Loucy (cell line): Measurements from ENCODE around the gene CLEC4D.
"Not testable (repeated sequence)": the region's sequence is repeated elsewhere in the genome, so short reads cannot be mapped to it uniquely, and the experiment has no call there.

Experiments used
- H2AFZ ChIP-seq: fragments of 200-600 bp; sonication (generic); 2 replicates; pipeline ENCODE4 v1.6.0; 2016; ENCODE audit warnings: antibody characterized with exemption, mild to moderate bottlenecking, low read length, moderate library complexity
- H3F3A ChIP-seq: fragments of 200-600 bp; 2 replicates; pipeline ENCODE4 v1.6.0; 2016; ENCODE audit warnings: antibody characterized with exemption, low read depth, mild to moderate bottlenecking
- H3K27me3 ChIP-seq: fragments of 200-600 bp; sonication (generic); 2 replicates; pipeline ENCODE4 v1.6.1; 2014; ENCODE audit warnings: low read length, mild to moderate bottlenecking; ENCODE audit not compliant: insufficient read depth, poor library complexity, severe bottlenecking
- H3K36me3 ChIP-seq: fragments of 200-600 bp; sonication (generic); 2 replicates; pipeline ENCODE4 v1.6.1; 2016; ENCODE audit warnings: low read length; ENCODE audit not compliant: insufficient read depth
- H3K4me1 ChIP-seq: fragments of 200-600 bp; sonication (generic); 2 replicates; pipeline ENCODE4 v1.5.1; 2014; ENCODE audit warnings: low read length, mild to moderate bottlenecking; ENCODE audit not compliant: insufficient read depth, poor library complexity, severe bottlenecking
- H3K4me2 ChIP-seq: fragments of 200-600 bp; sonication (generic); 2 replicates; pipeline ENCODE4 v1.6.0; 2014; ENCODE audit warnings: antibody characterized with exemption, low read length, low read depth, mild to moderate bottlenecking; ENCODE audit not compliant: poor library complexity, severe bottlenecking
- H3K4me3 ChIP-seq: fragments of 200-600 bp; sonication (generic); 2 replicates; pipeline ENCODE4 v1.5.1; 2014; ENCODE audit warnings: low read length, mild to moderate bottlenecking, mixed read lengths; ENCODE audit not compliant: poor library complexity, severe bottlenecking
- H3K79me2 ChIP-seq: fragments of 200-600 bp; sonication (generic); 2 replicates; pipeline ENCODE4 v1.6.1; 2014; ENCODE audit warnings: low read length; ENCODE audit not compliant: insufficient read depth
- H3K9ac ChIP-seq: fragments of 200-600 bp; sonication (generic); 2 replicates; pipeline ENCODE4 v1.6.0; 2014; ENCODE audit warnings: mild to moderate bottlenecking, low read depth, low read length, moderate library complexity; ENCODE audit not compliant: poor library complexity, severe bottlenecking
- H3K9me2 ChIP-seq: fragments of 200-600 bp; sonication (generic); replicated peaks from 2 replicates; pipeline ENCODE4 v1.6.1; 2016; ENCODE audit warnings: low read depth, low read length, mixed read lengths
- H3K9me3 ChIP-seq: fragments of 200-600 bp; sonication (generic); 2 replicates; pipeline ENCODE4 v1.6.1; 2014; ENCODE audit warnings: mild to moderate bottlenecking, antibody characterized with exemption, low read length, low read depth; ENCODE audit not compliant: insufficient read depth
- H4K20me1 ChIP-seq: fragments of 200-600 bp; sonication (generic); 2 replicates; pipeline ENCODE4 v1.6.0; 2014; ENCODE audit warnings: antibody characterized with exemption, low read length, mild to moderate bottlenecking; ENCODE audit not compliant: insufficient read depth, poor library complexity, severe bottlenecking
- CTCF ChIP-seq: fragments of 200-600 bp; sonication (generic); conservative IDR thresholded peaks from 2 replicates; pipeline ENCODE4 v1.5.1; 2014; ENCODE audit warnings: mild to moderate bottlenecking, antibody characterized with exemption, low read length
- EZH2phosphoT487 ChIP-seq: fragments of 200-600 bp; IDR thresholded peaks from 2 replicates; pipeline ENCODE4 v1.6.1; 2018; ENCODE audit warnings: antibody characterized with exemption, mild to moderate bottlenecking, moderate library complexity, borderline replicate concordance

Gene CLEC4D

GRCh38 chr12:8564656-8565055 lies 51.4 kb downstream of the CLEC4D start:
- no peak for TF ChIP-seq CTCF
- TF ChIP-seq EZH2phosphoT487 = no peak
- Histone ChIP-seq H3K4me1 (no peaks in the 10 kb centered on the region), H4K20me1 (no peaks in the 10 kb centered on the region), H3F3A (no peaks in the 10 kb centered on the region), H3K27me3 (no peaks in the 10 kb centered on the region), H3K9ac (no peak overlapping the region), H3K9me3 (no peaks in the 10 kb centered on the region), H3K79me2 (no peaks in the 10 kb centered on the region), H2AFZ (no peak overlapping the region), H3K9me2 (no peaks in the 10 kb centered on the region), H3K4me2 (no peak overlapping the region), H3K36me3 (no peaks in the 10 kb centered on the region), H3K4me3 (no peak overlapping the region)

DNA sequence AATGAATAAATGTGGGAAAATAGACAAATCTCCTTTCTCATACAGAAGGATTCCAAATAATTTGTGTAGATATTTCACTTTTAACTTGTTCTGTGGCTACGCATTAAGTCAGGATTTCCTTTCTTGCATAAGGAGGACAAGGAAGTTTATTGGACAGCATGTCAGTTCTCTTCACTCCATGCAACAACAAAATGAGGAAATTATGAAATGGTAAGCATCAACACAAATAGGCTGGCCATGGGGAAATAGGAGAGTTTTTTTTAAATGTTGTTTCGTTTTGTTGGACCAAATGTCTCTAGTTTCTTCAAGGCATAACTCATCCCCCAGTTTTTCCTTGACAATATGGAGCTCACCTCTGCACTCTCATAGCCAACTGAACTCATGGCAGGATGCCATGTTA lies 52.7 kb downstream of the CLEC4D start:
- not testable (repeated sequence) for H3K79me2 ChIP-seq, H3K4me3 ChIP-seq, H3K27me3 ChIP-seq, H3K9me2 ChIP-seq, H4K20me1 ChIP-seq, H3K4me1 ChIP-seq, H3K36me3 ChIP-seq, H3K9me3 ChIP-seq, H3K4me2 ChIP-seq, H2AFZ ChIP-seq, H3F3A ChIP-seq, H3K9ac ChIP-seq

GRCh38 chr12:8566525-8566924 lies 53.2 kb downstream of the CLEC4D start:
- Histone ChIP-seq H4K20me1 (no peaks in the 10 kb centered on the region), H3K9ac (no peak overlapping the region), H3F3A (no peaks in the 10 kb centered on the region), H3K9me3 (no peaks in the 10 kb centered on the region), H2AFZ (no peak overlapping the region), H3K4me2 (no peak overlapping the region), H3K79me2 (no peaks in the 10 kb centered on the region), H3K4me3 (no peak overlapping the region), H3K36me3 (no peaks in the 10 kb centered on the region), H3K27me3 (no peaks in the 10 kb centered on the region), H3K9me2 (no peaks in the 10 kb centered on the region), H3K4me1 (no peaks in the 10 kb centered on the region)
- TF ChIP-seq CTCF (no peak), EZH2phosphoT487 (no peak)
